IPS-18c (cell line): ENCODE results near the gene CCT5.
A peak's percentile ranks its signal among the peaks of the same experiment; 100 is the strongest.
"Not testable (repeated sequence)": the region's sequence is repeated elsewhere in the genome, so short reads cannot be mapped to it uniquely, and the experiment has no call there.

Experiments
- H3K4me3 ChIP-seq: 2 replicates; pipeline ENCODE4 v1.7.0; 2013; ENCODE audit warnings: low read depth, mild to moderate bottlenecking, low read length, moderate library complexity; ENCODE audit not compliant: insufficient read depth
- H3K9me3 ChIP-seq: one replicate; pipeline ENCODE4 v1.6.1; 2013; ENCODE audit warnings: mild to moderate bottlenecking, low read length, moderate library complexity; ENCODE audit not compliant: control insufficient read depth, insufficient read depth

CCT5 gene

DNA sequence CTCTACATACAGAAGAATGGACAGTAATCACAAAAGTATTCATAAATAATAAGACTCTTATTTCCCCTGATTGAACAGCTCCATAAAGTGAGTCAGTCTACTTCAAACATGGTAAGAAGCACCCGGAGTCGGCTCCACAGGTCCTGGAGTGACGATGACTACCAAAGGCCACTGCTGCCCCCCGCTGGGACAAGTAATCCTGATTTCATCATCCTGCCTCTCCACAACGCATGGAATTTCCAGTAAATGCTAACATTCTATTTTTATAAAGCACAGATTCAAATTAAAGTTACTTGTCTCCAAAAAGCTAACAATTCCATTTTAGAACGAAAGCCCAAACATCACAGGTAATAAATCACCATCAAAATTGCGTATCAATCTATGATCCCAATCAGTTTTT, 16.6 kb upstream of the CCT5 start:
- no peaks in the 10 kb centered on the region for H3K9me3 ChIP-seq
- H3K4me3 ChIP-seq = no peak overlapping the region

- Histone ChIP-seq H3K9me3 (no peaks in the 10 kb centered on the region), H3K4me3 (no peak overlapping the region)
These were observed 14.7 kb upstream of the CCT5 start for GRCh38 chr5:10235350-10235749.

- Histone ChIP-seq H3K4me3 (no peak overlapping the region), H3K9me3 (no peaks in the 10 kb centered on the region)
These were observed 6.3 kb upstream of the CCT5 start for GRCh38 chr5:10243660-10244240.

DNA sequence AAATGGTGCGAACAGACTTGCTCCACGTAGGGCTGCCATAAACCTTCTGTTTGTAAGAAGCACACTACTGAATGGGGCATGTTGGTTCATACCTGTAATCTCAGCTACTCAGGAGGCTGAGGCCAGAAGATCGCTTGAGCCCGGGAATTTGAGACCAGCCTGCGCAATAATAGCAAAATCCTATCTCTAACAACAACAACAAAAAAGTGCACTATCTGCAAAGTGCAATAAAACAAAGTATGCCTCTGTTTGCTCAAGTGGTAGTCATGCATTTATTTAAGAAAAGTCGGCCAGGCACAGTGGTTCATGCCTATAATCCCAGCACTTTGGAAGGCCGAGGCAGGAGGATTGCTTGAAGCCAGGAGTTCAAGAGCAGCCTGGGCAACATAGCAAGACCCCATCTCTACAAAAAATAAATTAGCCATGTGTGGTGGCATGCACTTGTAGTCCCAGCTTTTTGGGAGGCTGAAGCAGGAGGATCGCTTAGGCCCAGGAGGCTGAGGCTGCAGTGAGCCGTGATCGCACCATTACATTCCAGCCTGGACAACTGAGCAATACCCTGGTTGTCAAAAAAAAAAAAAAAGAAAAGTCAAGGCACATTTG, 5.6 kb upstream of the CCT5 start:
- Histone ChIP-seq H3K4me3 (no peak overlapping the region), H3K9me3 (no peaks in the 10 kb centered on the region)

DNA sequence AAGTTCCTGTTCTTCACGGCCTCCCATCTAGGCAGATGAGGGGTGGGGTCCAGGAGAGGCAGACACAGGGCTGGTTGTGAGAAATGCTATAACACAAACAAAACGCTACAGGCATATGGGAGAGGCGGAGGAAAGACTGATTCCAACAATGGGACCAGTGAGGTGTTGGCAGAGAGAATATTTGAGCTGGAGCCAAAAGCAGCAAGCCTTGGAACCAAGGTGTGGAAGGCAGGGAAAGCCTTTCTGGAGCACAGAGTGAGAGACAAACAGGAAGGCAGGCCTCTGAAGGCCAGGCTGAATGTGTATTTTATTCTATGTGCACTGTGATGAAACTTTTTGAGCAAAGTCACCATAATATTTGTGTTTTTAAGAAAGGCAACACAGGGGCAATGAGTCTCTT, 3.3 kb upstream of the CCT5 start:
- Histone ChIP-seq H3K4me3 (no peak overlapping the region), H3K9me3 (no peaks in the 10 kb centered on the region)

DNA sequence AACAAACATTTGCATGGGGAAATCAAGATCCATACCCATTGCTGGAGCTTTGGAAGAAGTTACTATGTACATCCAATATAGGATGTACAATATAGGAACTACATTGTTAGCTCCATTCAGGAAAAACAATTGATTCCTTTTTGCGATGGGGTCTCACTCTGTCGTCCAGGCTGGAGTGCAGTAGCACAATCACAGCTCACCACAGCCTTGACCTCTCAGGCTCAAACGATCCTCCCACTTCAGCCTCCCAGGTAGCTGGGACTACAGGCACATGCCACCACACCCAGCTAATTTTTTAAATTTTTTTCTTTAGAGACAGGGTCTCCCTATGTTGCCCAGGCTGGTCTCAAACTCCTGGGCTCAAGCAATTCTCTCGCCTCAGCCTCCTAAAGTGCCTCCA, 2.9 kb upstream of the CCT5 start:
- H3K4me3 ChIP-seq = not testable (repeated sequence)

GRCh38 chr5:10248378-10249260, 1.5 kb upstream of the CCT5 start:
- no peak overlapping the region; the same call in 1 of the 2 replicates for H3K4me3 ChIP-seq
- no peaks in the 10 kb centered on the region for H3K9me3 ChIP-seq

More for the DNA sequence above, 2.9 kb upstream of the CCT5 start:
- not testable (repeated sequence) for H3K9me3 ChIP-seq

DNA sequence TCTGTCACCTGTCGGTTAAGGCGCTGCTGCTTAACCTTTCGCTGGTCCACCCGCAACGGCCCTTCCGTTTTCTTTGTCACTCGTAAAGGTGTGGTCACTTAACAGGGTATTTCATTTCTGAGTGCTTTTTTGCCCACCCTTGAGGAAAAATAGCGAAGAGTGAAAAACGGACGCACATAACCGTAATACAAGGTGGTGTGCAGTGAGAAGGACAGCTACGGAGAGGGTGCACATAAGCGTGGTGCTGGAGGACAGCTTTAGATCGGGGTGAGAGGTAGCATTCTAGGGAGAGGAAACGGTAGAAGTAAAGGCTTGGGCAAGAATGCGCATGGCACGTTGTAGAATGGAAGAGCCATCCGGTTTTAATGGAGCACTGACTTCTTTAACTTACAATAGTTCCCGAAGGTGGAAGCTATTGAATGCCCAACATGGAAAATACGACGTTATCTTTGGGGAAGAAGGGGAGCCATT, 761 bp downstream of the CCT5 start:
- H3K4me3 ChIP-seq = peak overlapping the region; percentile 96
- H3K9me3 ChIP-seq = no peaks in the 10 kb centered on the region

GRCh38 chr5:10251405-10251804, 1.3 kb downstream of the CCT5 start:
- Histone ChIP-seq H3K4me3 (peak overlapping the region; percentile 96), H3K9me3 (no peaks in the 10 kb centered on the region)

DNA sequence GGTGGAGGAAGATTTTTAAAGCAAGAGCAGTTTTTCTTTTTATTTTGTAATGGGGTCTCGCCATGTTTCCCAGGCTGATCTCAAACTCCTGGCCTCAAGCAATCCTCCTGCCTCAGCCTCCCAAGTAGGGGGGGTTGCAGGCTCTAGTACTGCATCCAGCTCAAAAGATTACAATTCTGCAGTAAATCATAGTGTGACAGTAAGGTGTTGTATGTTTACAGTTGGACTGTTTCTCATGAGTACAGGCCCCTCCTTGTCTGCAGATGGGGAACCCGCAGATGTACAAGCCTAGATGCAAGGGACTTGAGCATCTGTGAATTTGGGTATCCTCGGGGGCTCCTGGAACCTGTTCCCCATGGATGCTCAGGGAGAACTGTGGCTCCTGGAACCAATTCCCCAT, 3.3 kb downstream of the CCT5 start:
- Histone ChIP-seq H3K4me3 (no peak overlapping the region), H3K9me3 (no peaks in the 10 kb centered on the region)

DNA sequence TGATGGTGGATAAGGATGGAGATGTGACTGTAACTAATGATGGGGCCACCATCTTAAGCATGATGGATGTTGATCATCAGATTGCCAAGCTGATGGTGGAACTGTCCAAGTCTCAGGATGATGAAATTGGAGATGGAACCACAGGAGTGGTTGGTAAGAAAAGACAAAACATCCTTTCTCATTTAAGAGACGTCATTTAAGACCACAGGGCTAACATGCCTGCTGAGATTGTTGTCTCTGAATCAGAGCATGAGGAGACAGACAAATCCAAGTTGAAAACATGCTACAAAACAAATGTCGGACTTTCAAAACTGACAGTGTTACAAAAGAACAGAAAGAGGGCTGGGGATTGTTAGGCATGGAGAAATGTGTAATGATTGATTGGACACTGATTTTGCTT, 4.6 kb downstream of the CCT5 start:
- no peak overlapping the region for H3K4me3 ChIP-seq

GRCh38 chr5:10257870-10258269, 7.8 kb downstream of the CCT5 start:
- Histone ChIP-seq H3K4me3 (no peak overlapping the region), H3K9me3 (no peaks in the 10 kb centered on the region)

More for the DNA sequence above, 4.6 kb downstream of the CCT5 start:
- H3K9me3 ChIP-seq = no peaks in the 10 kb centered on the region

DNA sequence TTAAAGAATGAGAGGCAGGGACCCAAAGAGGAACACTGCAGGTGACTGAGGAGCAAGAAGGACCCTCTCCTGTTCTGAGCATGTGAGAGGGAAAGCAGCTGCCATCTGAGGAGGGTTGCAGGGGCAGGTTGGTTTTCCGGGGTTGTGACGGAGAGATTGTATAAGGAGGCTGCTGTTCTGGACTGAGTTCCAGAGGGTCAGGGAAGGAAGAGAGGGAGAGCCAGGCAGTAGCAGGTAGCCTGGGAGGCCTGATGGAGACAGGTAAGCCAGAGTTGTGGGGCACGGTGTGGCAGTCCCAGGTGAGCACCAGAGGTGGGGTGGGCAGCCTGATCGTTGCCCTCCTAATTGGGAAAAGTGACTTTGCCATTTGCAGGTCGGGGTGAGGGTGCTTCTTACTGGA, 9.8 kb downstream of the CCT5 start:
- peaks cover 2% of the 10 kb centered on the region for H3K9me3 ChIP-seq

DNA sequence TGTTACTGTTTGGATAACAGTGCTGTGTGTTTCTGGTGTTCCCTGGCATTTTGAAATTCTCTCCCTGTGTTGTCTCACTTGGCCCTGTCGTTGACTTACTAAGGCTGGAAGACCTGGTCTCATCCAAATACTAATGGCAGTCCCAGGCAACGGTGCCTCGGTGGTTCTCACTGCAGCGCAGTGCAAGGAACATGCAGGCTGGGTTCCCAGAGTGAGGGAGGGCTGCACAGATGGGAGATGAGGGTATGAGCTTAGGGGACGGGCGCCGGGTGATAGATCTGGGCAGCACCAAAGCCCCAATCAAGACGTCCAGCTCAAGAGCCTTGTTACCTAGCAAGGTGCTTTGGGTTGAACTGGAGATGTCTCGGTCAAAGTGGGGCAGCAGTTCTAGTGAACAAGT, 11.0 kb downstream of the CCT5 start:
- H3K9me3 ChIP-seq = peaks cover 2% of the 10 kb centered on the region
- H3K4me3 ChIP-seq = no peak overlapping the region

More for the DNA sequence above, 9.8 kb downstream of the CCT5 start:
- no peak overlapping the region for H3K4me3 ChIP-seq

DNA sequence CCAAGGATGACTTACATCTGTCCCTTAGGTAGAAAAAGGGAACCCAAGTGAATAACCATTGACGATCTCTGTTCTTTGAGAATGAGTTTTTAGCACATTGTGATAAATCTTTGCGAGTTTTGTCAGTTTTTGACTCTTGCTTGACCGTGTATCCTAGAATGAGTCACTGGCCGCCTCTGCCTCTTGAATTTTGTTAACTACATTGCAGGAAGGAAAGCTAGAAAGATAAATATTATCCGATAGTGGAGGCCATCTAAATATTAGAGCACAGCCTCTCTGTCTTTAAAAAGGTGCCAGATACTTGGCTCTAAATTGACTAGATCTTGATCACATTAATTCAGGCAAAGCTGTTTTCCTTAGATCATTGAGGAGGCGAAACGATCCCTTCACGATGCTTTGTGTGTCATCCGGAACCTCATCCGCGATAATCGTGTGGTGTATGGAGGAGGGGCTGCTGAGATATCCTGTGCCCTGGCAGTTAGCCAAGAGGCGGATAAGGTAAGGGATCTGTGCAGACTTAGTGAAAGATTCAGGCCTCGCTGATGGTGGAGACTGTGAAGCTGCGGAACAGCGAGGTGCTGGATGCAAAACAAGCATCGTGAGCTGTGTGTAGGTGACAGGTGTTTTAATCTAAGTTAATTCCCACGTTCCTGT, 12.2 kb downstream of the CCT5 start:
- H3K9me3 ChIP-seq = peaks cover 2% of the 10 kb centered on the region
- H3K4me3 ChIP-seq = no peak overlapping the region

DNA sequence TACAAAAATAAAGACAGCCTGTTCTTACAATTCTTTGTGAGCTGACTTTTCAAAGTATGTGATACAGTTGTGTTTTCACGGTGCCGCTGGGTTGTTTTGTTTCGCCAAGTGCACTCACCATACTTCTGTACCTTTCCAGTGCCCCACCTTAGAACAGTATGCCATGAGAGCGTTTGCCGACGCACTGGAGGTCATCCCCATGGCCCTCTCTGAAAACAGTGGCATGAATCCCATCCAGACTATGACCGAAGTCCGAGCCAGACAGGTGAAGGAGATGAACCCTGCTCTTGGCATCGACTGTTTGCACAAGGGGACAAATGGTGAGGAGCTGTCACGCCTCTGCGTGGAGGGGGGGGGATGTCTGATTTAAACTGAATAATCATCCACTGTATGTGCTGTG, 12.9 kb downstream of the CCT5 start:
- H3K9me3 ChIP-seq = peaks cover 2% of the 10 kb centered on the region
- no peak overlapping the region for H3K4me3 ChIP-seq

- Histone ChIP-seq H3K9me3 (peaks cover 2% of the 10 kb centered on the region), H3K4me3 (no peak overlapping the region)
These were observed 14.5 kb downstream of the CCT5 start for GRCh38 chr5:10264604-10265003.
